ENCODE results near the gene FAM236C.
"Not testable (repeated sequence)": the region's sequence is repeated elsewhere in the genome, so short reads cannot be mapped to it uniquely, and the experiment has no call there.

FAM236C gene

GRCh38 chrX:72912315-72912714, at the start of gene FAM236C:
Gene FAM236C, plus strand, starts transcription at chrX:72912615. Its CDS starts 100 bp downstream, at chrX:72912715.
- not testable (repeated sequence) for DNase-seq (ENCODE audit: low spot score)

- DNase-seq (ENCODE audit: low spot score) = not testable (repeated sequence)
Measured at GRCh38 chrX:72882898-72883297, 29.5 kb upstream of the FAM236C start.

GRCh38 chrX:72889740-72890139, 22.7 kb upstream of the FAM236C start:
- not testable (repeated sequence) for DNase-seq (ENCODE audit: low spot score)

GRCh38 chrX:72916096-72916495, 3.7 kb downstream of the FAM236C start:
- DNase-seq (ENCODE audit: low spot score) = not testable (repeated sequence)

GRCh38 chrX:72932283-72932682, 19.9 kb downstream of the FAM236C start:
- not testable (repeated sequence) for DNase-seq (ENCODE audit: low spot score)

- not testable (repeated sequence) for DNase-seq (ENCODE audit: low spot score)
Measured at GRCh38 chrX:72936455-72936854, 24.0 kb downstream of the FAM236C start.

- not testable (repeated sequence) for DNase-seq (ENCODE audit: low spot score)
Measured at GRCh38 chrX:72936882-72937455, 24.6 kb downstream of the FAM236C start.

GRCh38 chrX:72937906-72938305, 25.5 kb downstream of the FAM236C start, which contains the start of gene FAM236A:
Gene FAM236A, plus strand, starts transcription at chrX:72938206. Its CDS starts 57 bp downstream, at chrX:72938263.
- DNase-seq (ENCODE audit: low spot score) = not testable (repeated sequence)

- not testable (repeated sequence) for DNase-seq (ENCODE audit: low spot score)
Measured at GRCh38 chrX:72942272-72942671, 29.9 kb downstream of the FAM236C start.

- DNase-seq (ENCODE audit: low spot score) = not testable (repeated sequence)
Measured at GRCh38 chrX:72943035-72943818, 30.8 kb downstream of the FAM236C start.

GRCh38 chrX:72943819-72944169, 31.4 kb downstream of the FAM236C start, which contains the start of gene DMRTC1:
Gene DMRTC1, minus strand, starts transcription at chrX:72943837. Its CDS starts 68,143 bp downstream, at chrX:72875694.
- DNase-seq (ENCODE audit: low spot score) = not testable (repeated sequence)

GRCh38 chrX:72959971-72960370, 47.6 kb downstream of the FAM236C start:
- not testable (repeated sequence) for DNase-seq (ENCODE audit: low spot score)

Data from globus pallidus (tissue), 1 donor.